HCT116 (cell line): ENCODE results near the gene TBCD.

Experiments used
- MAX ChIP-seq: IDR thresholded peaks from 2 replicates; pipeline ENCODE4 v1.6.1; 2012
- POLR2A ChIP-seq: IDR thresholded peaks from 2 replicates; pipeline ENCODE4 v1.7.0; 2011; ENCODE audit warnings: borderline replicate concordance; ENCODE audit not compliant: insufficient read depth, insufficient read length; ENCODE audit errors: extremely low read depth
- POLR2AphosphoS5 ChIP-seq: IDR thresholded peaks from 2 replicates; pipeline ENCODE4 v1.6.1; 2011; ENCODE audit warnings: mild to moderate bottlenecking, low read depth, low read length, moderate library complexity
- ZFX ChIP-seq: fragments of 450-650 bp; IDR thresholded peaks from 2 replicates; pipeline ENCODE4 v1.6.1; 2017
- TF ChIP-seq, protein P1 (sequence below), 3 experiments: fragments of 200-600 bp in 1 of 3; sonication (generic) in 1 of 3; IDR thresholded peaks in 2 of 3; conservative IDR thresholded peaks in 1 of 3; 2 replicates each; pipeline ENCODE4 v1.5.1; 2012 to 2017; ENCODE audit warnings: low read depth in 2 of 3, low read length in 2 of 3, antibody characterized with exemption in 1 of 3, borderline replicate concordance in 1 of 3, control low read depth in 1 of 3, mild to moderate bottlenecking in 1 of 3, mixed read lengths in 1 of 3, mixed run types in 1 of 3, moderate library complexity in 1 of 3; ENCODE audit not compliant: insufficient read depth in 1 of 3

DNA sequence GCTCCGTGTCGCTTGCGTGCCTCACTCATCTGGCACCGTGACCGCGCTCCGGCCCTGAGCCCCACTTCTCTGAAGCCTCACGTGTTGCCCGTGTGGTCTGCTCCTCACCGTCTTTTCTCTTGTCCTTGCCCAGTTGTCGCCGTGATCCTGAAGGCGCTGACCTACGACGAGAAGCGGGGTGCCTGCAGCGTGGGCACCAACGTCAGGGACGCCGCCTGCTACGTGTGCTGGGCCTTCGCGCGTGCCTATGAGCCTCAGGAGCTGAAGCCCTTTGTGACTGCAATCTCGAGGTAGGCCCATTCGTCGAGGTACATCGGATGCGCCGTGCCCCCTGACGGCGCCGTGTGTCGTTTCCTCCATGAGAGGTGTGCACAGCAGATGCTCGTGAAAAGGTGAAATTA, 118.2 kb downstream of the TBCD start:
- no peak for TF ChIP-seq ZFX
- TF ChIP-seq POLR2AphosphoS5, result no peak
- no peak for TF ChIP-seq MAX
- no peak for TF ChIP-seq POLR2A
- TF ChIP-seq, protein P1, sequence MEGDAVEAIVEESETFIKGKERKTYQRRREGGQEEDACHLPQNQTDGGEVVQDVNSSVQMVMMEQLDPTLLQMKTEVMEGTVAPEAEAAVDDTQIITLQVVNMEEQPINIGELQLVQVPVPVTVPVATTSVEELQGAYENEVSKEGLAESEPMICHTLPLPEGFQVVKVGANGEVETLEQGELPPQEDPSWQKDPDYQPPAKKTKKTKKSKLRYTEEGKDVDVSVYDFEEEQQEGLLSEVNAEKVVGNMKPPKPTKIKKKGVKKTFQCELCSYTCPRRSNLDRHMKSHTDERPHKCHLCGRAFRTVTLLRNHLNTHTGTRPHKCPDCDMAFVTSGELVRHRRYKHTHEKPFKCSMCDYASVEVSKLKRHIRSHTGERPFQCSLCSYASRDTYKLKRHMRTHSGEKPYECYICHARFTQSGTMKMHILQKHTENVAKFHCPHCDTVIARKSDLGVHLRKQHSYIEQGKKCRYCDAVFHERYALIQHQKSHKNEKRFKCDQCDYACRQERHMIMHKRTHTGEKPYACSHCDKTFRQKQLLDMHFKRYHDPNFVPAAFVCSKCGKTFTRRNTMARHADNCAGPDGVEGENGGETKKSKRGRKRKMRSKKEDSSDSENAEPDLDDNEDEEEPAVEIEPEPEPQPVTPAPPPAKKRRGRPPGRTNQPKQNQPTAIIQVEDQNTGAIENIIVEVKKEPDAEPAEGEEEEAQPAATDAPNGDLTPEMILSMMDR (IDR thresholded peaks at IDR 0.05 in 2 of 3, conservative IDR thresholded peaks at IDR 0.05 in 1 of 3; ENCODE audit: borderline replicate concordance in 1 of 3, insufficient read depth in 1 of 3, low read depth in 2 of 3, low read length in 2 of 3), result no peak
